OCI-M2 (cell line): ENCODE measurements around the gene LRP3.
"Not testable (repeated sequence)": the region's sequence is repeated elsewhere in the genome, so short reads cannot be mapped to it uniquely, and the experiment has no call there.

Experiments
- DNase-seq: peaks from one replicate; lab custom pipeline; 2025; ENCODE audit not compliant: unreplicated experiment; lab: John Stamatoyannopoulos, UW

The LRP3 gene

DNA sequence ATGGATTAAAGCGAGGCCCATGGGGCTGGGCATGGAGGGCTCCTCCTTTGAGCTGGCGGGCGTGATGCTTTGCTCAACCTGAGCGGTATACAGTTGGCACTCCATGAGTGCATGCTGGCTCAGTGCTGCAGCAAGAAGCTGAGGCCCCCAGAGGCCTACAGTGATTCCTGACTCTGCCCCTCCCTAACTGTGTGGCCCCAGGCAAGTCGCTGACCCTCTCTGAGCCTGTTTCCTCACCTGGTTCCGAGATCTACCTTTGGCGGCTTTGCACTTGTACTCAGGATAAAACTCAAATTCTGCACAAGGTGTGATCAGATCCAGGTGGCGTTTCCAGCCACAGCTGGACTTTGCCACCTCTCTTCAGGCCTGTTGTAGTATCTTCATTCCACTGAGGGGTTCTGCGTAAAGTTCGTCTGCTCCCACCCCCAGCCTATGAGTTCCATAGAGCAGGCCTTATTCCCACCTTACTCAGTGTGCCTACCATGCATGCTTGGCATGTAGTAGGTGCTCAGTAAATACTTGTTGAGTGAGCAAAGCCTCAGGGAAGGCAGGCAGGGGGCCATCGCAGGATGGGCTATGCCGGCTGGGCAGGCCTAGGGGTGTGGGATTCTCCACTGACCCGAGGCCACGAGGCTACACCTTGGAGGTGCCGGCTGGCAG is 7.9 kb downstream of the LRP3 start:
- no peak for DNase-seq

DNA sequence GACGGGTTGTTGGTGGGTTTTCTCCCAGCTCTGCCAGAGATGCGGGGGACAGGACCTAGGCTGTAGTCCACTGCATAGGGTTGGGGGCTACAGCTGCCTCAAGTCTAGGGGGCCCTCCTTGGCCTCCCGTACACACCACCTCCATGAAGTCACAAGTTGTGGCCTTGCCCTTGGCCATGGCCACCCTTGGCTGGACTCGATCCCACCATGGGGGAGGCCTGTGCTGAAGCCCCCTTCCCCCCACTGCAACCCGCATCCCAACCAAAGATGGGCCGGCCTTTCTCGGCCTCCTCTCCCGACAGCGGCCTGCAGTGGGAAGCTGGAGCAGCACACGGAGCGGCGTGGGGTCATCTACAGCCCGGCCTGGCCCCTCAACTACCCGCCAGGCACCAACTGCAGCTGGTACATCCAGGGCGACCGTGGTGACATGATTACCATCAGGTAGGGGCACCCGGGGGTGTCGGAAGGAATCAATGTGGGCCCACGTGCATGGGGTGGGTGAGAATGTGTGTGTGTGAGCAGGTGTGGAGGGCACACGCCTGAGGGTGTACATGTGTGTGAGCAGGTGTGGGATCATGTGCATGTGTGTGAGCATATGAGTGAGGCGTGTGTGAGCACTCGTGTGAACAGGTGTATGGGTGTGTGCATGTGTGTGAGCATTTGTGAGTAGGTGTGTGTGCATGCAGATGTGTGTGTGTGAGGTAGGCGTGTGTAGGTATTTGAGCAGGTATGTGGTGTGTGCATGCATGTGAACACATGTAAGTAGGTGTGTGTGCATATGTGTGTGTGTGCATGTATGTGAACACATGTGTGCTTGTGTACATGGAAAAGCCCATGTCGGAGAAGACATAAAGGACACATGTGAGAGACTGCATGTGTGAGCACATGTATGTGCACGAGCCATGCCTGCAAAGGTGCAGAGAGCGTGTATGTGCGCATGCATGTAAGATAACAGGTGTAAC is 8.7 kb downstream of the LRP3 start:
- no peak for DNase-seq

DNA sequence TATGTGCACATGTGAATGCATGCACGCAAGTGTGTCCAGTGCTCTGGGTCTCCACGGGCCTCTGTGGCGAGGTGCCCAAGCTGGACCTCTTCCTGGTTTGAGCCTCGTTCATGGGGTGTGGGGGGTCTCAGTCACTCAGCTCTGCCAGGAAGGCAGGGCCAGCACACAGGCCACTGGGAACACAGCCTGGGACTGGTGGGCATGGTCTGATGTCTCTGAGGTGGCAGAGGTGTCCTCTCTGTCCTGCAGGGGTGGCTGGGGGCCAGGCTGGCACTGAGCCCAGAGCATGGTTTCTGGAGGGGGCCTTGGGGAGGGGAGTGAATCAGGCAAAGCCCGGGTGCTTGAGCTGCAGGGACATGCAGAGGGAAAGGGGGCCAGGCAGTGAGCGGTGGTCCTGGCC is 9.4 kb downstream of the LRP3 start:
- DNase-seq = no peak

DNA sequence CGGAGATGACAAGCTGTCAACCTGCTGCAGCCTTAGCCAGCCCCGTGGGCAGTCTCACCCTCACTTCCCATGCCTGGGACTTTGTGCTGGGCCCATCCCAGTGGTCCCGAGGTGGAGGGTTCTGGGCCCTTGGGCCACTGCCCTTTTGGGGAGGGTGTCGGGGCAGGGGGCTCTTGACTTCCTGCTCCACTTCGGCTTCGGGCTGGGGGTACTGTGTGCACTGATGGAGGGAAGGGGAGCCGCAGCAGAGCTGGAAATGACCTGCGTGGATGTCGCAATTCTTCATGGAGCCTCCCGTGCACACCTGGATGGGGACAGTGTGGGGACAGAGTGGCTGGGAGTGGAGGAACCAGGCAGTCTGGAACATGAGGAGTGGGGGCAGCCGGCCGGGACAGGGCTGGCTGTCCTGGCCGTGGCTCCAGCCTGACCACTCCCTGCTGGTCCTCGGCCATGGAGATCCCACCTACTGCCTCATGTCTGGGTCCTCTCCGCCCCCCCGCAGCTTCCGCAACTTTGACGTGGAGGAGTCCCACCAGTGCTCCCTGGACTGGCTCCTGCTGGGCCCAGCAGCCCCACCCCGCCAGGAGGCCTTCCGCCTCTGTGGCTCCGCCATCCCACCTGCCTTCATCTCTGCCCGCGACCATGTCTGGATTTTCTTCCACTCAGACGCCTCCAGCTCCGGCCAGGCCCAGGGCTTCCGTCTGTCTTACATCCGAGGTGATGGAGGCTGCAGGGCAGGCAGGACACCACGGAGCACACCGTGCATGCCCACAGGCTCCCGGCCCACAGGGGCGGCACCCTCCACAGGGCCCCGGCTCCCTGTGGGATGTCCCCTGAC is 10.2 kb downstream of the LRP3 start:
- no peak for DNase-seq

DNA sequence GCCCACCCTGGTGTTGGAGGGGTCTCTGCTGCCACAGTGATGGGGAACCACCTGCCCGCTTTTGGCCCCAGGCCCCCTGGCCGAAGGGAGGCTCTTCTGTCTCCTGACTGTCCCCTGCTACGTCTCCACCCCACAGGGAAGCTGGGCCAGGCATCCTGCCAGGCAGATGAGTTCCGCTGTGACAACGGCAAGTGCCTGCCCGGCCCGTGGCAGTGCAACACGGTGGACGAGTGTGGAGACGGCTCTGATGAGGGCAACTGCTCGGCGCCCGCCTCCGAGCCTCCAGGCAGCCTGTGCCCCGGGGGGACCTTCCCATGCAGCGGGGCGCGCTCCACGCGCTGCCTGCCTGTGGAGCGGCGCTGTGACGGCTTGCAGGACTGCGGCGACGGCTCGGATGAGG is 11.0 kb downstream of the LRP3 start:
- DNase-seq = no peak

DNA sequence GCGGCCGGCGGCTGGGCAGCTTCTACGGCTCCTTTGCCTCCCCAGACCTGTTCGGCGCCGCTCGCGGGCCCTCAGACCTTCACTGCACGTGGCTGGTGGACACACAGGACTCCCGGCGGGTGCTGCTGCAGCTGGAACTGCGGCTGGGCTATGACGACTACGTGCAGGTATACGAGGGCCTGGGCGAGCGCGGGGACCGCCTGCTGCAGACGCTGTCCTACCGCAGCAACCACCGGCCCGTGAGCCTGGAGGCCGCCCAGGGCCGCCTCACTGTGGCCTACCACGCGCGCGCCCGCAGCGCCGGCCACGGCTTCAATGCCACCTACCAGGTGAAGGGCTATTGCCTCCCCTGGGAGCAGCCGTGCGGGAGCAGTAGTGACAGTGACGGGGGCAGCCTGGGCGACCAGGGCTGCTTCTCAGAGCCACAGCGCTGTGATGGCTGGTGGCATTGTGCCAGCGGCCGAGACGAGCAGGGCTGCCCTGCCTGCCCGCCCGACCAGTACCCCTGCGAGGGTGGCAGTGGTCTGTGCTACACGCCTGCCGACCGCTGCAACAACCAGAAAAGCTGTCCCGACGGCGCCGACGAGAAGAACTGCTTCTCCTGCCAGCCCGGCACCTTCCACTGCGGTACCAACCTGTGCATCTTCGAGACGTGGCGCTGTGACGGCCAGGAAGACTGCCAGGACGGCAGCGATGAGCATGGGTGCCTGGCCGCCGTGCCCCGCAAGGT is 11.6 kb downstream of the LRP3 start:
- no peak for DNase-seq

DNA sequence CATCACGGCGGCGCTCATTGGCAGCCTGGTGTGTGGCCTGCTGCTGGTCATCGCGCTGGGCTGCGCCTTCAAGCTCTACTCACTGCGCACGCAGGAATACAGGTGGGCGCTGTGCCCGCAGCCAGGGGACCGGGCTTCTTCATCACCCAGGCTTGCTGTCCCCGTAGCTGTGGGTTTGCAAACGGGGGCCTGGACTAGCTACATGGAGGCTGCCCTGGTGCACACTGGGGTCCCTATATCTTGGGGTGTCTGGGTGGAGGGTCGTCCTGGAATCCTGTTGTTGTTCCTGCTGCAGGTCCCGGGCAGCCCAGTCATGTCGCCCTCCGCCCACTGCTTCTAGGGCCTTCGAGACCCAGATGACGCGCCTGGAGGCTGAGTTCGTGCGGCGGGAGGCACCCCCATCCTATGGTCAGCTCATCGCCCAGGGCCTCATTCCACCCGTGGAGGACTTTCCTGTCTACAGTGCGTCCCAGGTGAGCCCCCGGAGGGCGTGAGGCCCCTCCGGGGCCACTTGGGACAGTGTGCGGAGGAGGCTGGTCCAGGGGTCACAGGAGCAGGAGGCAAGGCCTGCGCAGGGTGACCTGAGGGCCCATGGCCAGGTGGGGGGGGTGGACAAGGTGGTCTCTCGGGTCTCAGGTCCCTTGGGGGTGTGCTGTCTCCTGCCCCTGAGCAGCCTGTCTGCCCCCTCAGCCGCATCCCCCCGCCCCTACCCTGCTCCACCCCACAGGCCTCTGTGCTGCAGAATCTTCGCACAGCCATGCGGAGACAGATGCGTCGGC is 12.3 kb downstream of the LRP3 start:
- no peak for DNase-seq

DNA sequence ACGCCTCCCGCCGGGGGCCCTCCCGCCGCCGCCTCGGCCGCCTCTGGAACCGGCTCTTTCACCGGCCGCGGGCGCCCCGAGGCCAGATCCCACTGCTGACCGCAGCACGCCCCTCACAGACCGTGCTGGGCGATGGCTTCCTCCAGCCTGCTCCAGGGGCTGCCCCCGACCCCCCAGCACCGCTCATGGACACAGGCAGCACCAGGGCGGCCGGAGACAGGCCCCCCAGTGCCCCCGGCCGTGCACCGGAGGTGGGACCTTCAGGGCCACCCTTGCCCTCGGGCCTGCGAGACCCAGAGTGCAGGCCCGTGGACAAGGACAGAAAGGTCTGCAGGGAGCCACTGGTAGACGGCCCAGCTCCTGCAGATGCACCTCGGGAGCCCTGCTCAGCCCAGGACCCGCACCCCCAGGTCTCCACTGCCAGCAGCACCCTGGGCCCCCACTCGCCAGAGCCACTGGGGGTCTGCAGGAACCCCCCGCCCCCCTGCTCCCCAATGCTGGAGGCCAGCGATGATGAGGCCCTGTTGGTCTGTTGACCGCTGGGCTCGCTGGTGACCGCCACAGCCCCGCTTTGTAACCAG is 13.0 kb downstream of the LRP3 start:
- DNase-seq = no peak

DNA sequence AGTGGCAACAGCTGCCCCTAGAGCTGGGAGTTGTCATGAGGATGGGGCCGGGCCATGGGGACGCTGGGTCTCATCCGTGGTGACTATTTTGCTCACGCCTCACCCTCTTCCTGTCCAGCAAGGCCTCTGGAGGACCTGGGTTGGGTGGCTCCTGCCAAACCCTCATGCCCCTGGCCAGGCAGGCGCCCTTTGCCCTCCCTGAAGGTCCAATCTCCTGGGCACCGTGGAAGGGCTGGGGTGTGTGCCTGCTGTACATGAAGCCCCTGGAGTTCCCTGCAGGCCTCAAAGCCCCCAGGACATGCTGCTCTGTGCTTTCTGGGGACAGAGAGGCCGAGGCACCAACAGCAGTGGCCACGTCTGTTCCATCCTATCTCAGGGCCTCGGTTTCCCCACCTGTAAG is 13.8 kb downstream of the LRP3 start:
- no peak for DNase-seq

DNA sequence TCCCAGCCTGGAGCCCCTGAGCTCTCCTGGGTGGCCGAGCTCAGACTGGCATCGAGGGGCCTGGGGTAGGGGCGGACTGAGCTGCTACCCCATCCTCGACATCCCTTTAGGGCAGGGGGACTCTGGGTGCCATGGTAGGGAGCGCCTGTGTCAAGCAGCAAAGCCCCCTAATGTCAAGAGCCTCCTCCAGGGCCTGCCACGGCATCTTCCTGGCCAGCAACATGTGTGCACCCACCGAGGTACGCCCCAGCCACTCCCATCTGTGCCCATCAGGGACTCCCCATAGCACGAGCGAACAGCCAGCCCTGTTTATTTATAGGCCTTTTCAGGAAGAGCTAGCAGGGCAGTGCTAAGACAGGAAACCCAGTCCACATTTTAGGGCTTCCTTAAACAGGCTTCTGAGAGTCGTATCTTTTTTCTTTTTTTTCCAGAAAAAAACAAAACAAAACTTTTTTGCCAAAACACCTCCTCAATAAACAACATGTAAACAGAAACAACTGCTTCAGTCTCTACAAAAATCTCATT is 14.3 kb downstream of the LRP3 start:
- DNase-seq = no peak

DNA sequence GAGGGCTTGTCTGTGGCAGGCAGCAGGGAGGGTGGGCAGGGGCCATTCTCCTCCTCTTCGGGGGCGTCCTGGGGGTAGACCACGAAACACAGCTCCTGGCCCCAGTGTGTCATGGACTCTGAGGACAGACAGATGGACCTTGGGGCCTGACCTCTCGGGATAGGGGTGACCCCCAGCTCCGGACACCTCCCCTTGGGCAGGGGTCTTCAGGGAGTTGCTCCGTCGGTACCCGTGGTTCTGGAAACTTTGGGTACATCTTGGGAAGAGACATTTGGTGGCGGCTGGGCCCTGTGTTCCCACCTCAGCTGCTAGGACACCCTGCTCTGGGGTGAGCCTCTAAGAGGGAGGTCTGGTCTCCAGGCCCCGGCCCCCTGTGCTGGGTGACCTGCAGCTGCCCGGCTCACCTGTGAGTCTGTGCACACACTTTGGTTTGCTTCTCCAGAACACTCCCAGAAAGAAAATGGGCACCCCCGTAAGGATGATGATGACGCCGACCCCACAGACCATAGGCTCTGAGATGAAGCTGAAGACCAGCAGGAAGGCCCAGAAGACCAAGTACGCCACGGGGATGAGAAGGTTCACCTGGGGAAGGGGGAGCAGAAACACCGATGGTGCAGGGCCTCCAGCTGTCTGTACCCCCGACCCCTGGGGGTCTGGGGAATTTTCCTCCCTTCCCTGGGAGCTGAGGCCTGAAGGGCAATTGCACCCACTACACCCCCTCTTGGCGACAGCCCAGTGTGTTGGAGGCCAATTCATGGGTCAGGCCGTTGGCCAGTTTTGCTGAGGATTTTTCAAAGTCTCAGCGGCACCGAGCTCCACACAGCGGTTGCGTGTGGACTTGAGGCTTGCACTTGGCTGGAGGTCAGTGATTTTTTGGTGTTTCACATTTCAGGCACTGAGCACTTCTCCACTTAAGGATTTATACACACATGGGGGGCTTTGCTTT is 15.0 kb downstream of the LRP3 start:
- DNase-seq = no peak

DNA sequence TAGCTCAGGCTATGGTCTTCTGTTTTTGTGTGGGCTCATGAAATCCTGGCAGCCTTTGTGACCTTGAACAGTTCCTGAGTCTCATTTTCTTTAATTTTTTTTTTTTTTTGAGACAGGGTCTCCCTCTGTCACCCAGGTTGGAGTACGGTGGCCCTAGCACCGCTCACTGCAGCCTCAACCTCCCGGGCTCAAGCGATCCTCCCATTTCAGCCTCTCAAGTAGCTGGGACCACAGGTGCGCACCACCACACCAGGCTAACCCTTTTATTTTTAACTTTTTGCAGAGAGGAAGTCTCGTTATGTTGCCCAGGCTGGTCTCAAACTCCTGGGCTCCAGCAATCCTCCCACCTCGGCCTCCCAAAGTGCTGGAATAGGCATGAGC is 15.7 kb downstream of the LRP3 start:
- DNase-seq = not testable (repeated sequence)

DNA sequence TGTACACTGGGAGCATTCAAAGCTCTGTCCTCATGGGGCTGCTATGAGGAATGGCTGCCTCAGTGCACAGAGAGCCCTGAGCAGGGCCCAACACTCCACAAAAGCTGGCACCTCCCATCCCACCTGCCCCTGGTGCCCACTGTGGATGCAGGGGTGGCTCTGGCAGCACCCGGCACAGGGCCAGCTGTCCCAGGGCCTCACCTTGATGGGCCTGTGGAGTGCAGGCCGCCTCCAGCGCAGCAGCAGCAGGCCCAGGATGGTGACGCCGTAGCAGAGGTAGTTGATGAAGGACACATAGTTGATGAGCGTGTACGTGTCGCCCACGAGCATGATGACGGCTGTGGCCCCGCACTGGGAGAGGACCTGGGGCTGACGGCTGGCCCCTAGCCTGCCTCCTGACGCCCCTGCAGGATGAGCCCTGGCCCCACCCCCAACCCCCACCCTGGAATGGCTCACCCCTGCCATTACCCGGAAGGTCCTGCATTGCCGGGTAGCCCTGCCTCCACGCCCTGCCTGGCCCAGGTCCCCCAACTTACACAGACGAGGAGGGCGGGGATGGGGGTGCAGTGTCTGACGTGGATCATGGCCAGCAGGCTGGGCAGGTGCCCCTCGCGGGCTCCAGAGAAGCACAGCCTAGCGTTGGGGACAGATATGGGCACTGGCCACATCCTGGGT is 16.3 kb downstream of the LRP3 start:
- DNase-seq = no peak

DNA sequence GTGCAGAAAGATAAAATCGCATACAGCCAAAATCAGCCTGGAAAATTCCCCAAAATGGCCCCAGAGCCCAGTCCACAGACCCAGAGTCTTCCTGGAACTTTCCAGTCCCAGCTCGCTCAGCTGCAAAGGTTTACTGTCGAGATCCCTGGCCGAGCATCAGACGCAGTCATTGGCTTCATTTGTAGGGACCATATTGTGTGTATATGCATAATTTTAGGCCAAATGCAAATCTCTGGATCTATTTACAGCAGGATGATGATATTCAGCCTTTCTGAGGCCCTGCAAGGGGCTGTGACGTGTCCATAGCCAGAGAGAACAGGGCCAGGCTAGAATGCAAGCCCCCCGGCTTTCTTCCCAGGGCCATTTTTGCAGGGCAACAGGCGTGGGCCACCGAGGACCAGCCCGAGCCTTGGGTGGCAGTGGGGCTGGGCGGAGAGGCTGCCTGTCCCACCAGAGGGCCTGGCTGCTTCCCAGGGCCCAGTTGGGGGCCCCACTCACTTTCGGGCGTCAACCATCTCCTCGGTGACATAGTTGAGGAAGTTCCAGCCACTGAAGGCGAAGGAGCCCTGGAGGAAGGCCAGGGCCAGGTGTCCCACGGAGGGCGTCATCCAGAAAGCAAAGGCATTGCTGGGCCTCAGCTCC is 17.8 kb downstream of the LRP3 start:
- DNase-seq = no peak

DNA sequence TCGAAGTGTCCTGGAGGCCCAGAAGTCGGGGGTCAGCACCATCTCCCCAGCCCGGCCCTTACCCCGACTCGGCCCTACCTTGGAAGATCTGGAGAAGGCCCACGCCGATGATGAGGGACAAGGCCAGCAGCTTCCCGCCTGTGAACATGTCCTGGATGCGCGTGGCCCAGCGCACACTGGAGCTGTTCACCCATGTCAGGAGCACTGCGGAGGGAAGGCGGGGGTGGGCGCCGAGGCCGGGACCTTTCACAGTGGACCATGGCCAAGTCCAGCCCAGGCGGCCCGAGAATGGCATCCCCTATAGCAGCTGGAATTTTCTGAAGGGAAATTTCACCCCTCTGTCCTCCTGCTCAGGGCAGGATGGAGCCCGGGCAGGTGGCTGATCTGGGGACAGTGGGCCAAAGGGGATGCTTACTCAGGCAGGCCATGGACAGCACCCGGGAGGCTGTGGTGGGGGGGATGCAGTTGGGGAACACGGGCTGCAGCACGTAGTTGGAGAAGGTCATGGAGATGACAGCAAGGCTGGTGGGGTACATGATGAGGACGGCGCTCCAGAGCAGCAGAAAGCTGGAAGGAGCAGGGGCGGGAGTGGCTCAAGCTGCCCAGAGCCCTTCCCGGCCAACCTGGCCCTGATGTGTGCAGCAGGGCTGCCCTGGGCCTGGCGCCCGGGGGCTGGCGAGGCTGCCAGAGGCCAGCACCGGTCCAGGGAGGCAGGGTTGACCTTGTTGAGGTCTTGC is 18.5 kb downstream of the LRP3 start:
- no peak for DNase-seq

DNA sequence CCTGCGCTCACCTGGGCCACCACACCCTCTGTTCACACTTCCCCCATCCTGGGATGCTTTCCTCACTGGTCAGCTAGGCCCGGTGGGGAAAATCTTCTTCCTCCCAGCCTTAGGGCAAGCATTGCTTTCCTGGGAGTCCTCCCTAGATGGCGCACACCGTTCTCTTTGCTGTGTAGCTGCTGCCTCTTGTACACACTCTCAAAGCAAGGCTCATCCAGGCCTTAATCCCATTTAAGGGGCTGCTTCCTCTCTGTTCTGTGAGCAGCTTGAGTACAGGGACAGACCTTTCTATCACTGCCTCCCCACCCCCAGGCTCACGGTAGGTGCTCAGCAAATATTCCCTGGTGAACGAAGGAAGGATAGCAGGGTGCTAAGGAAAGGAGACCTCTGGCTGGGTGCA is 20.5 kb downstream of the LRP3 start:
- no peak for DNase-seq
